GM23338 (cell line): ENCODE data around the gene MAD1L1. TPM values are rescaled to one million over a fixed set of nuclear protein-coding genes. Genes with fewer than 3 reads are reported as not detected.

Experiments
- ATAC-seq: fragments of 200-7000 bp; cut with Tn5 transposase; 3 replicates; pipeline ENCODE4 v1.9.1; 2020
- DNase-seq: peaks from one replicate; pipeline ENCODE4 v3.0.0-alpha.2; 2015; ENCODE audit warnings: low spot score
- H2AFZ ChIP-seq: fragments of 200-600 bp; sonication (generic); 2 replicates; pipeline ENCODE4 v1.8.0; 2016; ENCODE audit warnings: antibody characterized with exemption, mild to moderate bottlenecking, moderate library complexity
- H3F3A ChIP-seq: fragments of 200-600 bp; sonication (generic); replicated peaks from 2 replicates; pipeline ENCODE4 v1.8.0; 2017; ENCODE audit warnings: antibody characterized with exemption, mixed run types, low read depth
- H3K27ac ChIP-seq: fragments of 200-600 bp; sonication (generic); 2 replicates; pipeline ENCODE4 v1.6.1; 2016; ENCODE audit warnings: low read depth
- H3K27me3 ChIP-seq: fragments of 200-600 bp; sonication (generic); 2 replicates; pipeline ENCODE4 v1.8.0; 2016; ENCODE audit warnings: mild to moderate bottlenecking, mixed run types, moderate library complexity; ENCODE audit not compliant: insufficient read depth
- H3K36me3 ChIP-seq: fragments of 200-600 bp; sonication (generic); 2 replicates; pipeline ENCODE4 v1.8.0; 2016; ENCODE audit warnings: mild to moderate bottlenecking; ENCODE audit not compliant: insufficient read depth
- H3K4me1 ChIP-seq: fragments of 200-600 bp; sonication (generic); 2 replicates; pipeline ENCODE4 v1.8.0; 2016; ENCODE audit warnings: mild to moderate bottlenecking, moderate library complexity; ENCODE audit not compliant: insufficient read depth
- H3K4me2 ChIP-seq: fragments of 200-600 bp; sonication (generic); 2 replicates; pipeline ENCODE4 v1.7.1; 2017; ENCODE audit warnings: mixed run types
- H3K4me3 ChIP-seq: fragments of 200-600 bp; sonication (generic); 2 replicates; pipeline ENCODE4 v1.6.1; 2016; ENCODE audit warnings: mixed run types
- H3K79me2 ChIP-seq: fragments of 200-600 bp; sonication (generic); replicated peaks from 2 replicates; pipeline ENCODE4 v1.8.0; 2017; ENCODE audit warnings: mild to moderate bottlenecking; ENCODE audit not compliant: insufficient read depth
- H3K9me2 ChIP-seq: fragments of 200-600 bp; sonication (generic); 2 replicates; pipeline ENCODE4 v1.8.0; 2017; ENCODE audit not compliant: insufficient read depth
- H4K20me1 ChIP-seq: fragments of 200-600 bp; sonication (generic); replicated peaks from 2 replicates; pipeline ENCODE4 v1.8.0; 2017; ENCODE audit warnings: mild to moderate bottlenecking; ENCODE audit not compliant: insufficient read depth
- H3K27ac Mint-ChIP-seq: 2 replicates; pipeline ENCODE4 v1.8.0; 2020; ENCODE audit warnings: inconsistent platforms, mild to moderate bottlenecking, moderate library complexity, mixed read lengths
- H3K27me3 Mint-ChIP-seq: 3 replicates; pipeline ENCODE4 v1.8.0; 2022; ENCODE audit warnings: low read depth, mild to moderate bottlenecking, moderate library complexity, mixed read lengths, inconsistent platforms; ENCODE audit not compliant: insufficient read depth, poor library complexity
- H3K36me3 Mint-ChIP-seq: 3 replicates; pipeline ENCODE4 v1.8.0; 2021; ENCODE audit warnings: low read depth, mild to moderate bottlenecking, inconsistent platforms, moderate library complexity, mixed read lengths
- H3K4me1 Mint-ChIP-seq: 3 replicates; pipeline ENCODE4 v1.8.0; 2020; ENCODE audit warnings: mild to moderate bottlenecking, inconsistent platforms, mixed read lengths
- H3K4me3 Mint-ChIP-seq: 3 replicates; pipeline ENCODE4 v1.8.0; 2021; ENCODE audit warnings: moderate library complexity, mild to moderate bottlenecking, inconsistent platforms, mixed read lengths
- H3K9me3 Mint-ChIP-seq: 3 replicates; pipeline ENCODE4 v1.8.0; 2020; ENCODE audit warnings: moderate library complexity, mild to moderate bottlenecking, inconsistent platforms, mixed read lengths
- CREB1 ChIP-seq: fragments of 250-450 bp; sonication (Bioruptor Pico); IDR thresholded peaks from 2 replicates; pipeline ENCODE4 v1.5.0; 2020; ENCODE audit warnings: low read depth, mild to moderate bottlenecking, moderate library complexity
- ETS1 ChIP-seq: IDR thresholded peaks from 2 replicates; pipeline ENCODE4 v1.6.1; 2016; ENCODE audit warnings: antibody characterized with exemption
- EZH2 ChIP-seq: fragments of 200-600 bp; sonication (generic); IDR thresholded peaks from one replicate; pipeline ENCODE4 v1.8.0; 2017; ENCODE audit warnings: antibody characterized with exemption, mild to moderate bottlenecking, low read depth; ENCODE audit not compliant: unreplicated experiment
- EZH2phosphoT487 ChIP-seq: fragments of 200-600 bp; sonication (generic); IDR thresholded peaks from one replicate; pipeline ENCODE4 v1.8.1; 2018; ENCODE audit warnings: antibody characterized with exemption; ENCODE audit not compliant: unreplicated experiment
- JUNB ChIP-seq: IDR thresholded peaks from one replicate; pipeline ENCODE4 v1.6.1; 2016; ENCODE audit warnings: antibody characterized with exemption; ENCODE audit not compliant: unreplicated experiment
- NANOG ChIP-seq: IDR thresholded peaks from 2 replicates; pipeline ENCODE4 v1.6.1; 2016; ENCODE audit warnings: antibody characterized with exemption, borderline replicate concordance
- POLR2AphosphoS5 ChIP-seq: IDR thresholded peaks from 2 replicates; pipeline ENCODE4 v1.6.1; 2016; ENCODE audit warnings: antibody characterized with exemption, low read depth
- REST ChIP-seq: IDR thresholded peaks from one replicate; pipeline ENCODE4 v1.6.1; 2018; ENCODE audit warnings: antibody characterized with exemption; ENCODE audit not compliant: unreplicated experiment
- STAT1 ChIP-seq: IDR thresholded peaks from one replicate; pipeline ENCODE4 v1.6.1; 2016; ENCODE audit warnings: antibody characterized with exemption; ENCODE audit not compliant: unreplicated experiment
- ZNF114 ChIP-seq: fragments of 250-450 bp; sonication (Bioruptor Pico); IDR thresholded peaks from 2 replicates; pipeline ENCODE4 v1.5.0; 2020; ENCODE audit warnings: mild to moderate bottlenecking, moderate library complexity
- ZNF331 ChIP-seq: fragments of 250-450 bp; sonication (Bioruptor Pico); IDR thresholded peaks from 2 replicates; pipeline ENCODE4 v1.5.0; 2020; ENCODE audit warnings: low read depth, mild to moderate bottlenecking, moderate library complexity
- polyA plus RNA-seq: library from polyadenylated mRNA; unstranded; fragments of >200 nt; fragmentation: Nextera tagmentation; extraction: Ambion mirVana; gene quantifications from 2 replicates; pipeline ENCODE4 v1.2.1, GENCODE V29; 2016
- total RNA-seq: library from RNA; depleted of rRNA; stranded (reverse); fragments of >200 nt; shearing (Covaris generic); gene quantifications from 2 replicates; pipeline ENCODE4 v1.2.3, GENCODE V29; 2014

MAD1L1 gene
- total and polyA plus RNA-seq, 2 experiments from 2014 or later: 40.3 to 59.3 TPM

GRCh38 chr7:1981878-1982230, 250.9 kb downstream of the MAD1L1 start (continued):
- TF ChIP-seq REST (no peak), ETS1 (no peak), EZH2phosphoT487 (no peak), JUNB (no peak)

GRCh38 chr7:1981201-1981877, 251.4 kb downstream of the MAD1L1 start:
- Histone ChIP-seq H3K36me3 (no peaks in the 10 kb centered on the region), H2AFZ (no peak overlapping the region), H3F3A (no peaks in the 10 kb centered on the region), H4K20me1 (no peaks in the 10 kb centered on the region), H3K9me2 (no peaks in the 10 kb centered on the region), H3K27ac (no peak overlapping the region), H3K4me1 (no peaks in the 10 kb centered on the region), H3K79me2 (no peaks in the 10 kb centered on the region), H3K4me3 (no peak overlapping the region), H3K27me3 (no peaks in the 10 kb centered on the region), H3K4me2 (no peak overlapping the region)
- no peak overlapping the region for H3K27ac Mint-ChIP-seq
- no peak overlapping the region for H3K4me3 Mint-ChIP-seq
- peaks cover 30% of the 10 kb centered on the region for H3K36me3 Mint-ChIP-seq
- DNase-seq: no peak
- no peak for ATAC-seq
- no peaks in the 10 kb centered on the region; the same call in 2 of the 3 replicates for H3K4me1 Mint-ChIP-seq
- H3K9me3 Mint-ChIP-seq: peaks cover 20% of the 10 kb centered on the region
- peaks cover 5% of the 10 kb centered on the region for H3K27me3 Mint-ChIP-seq
- no peak for TF ChIP-seq POLR2AphosphoS5
- TF ChIP-seq NANOG: no peak
- TF ChIP-seq ETS1: no peak
- no peak for TF ChIP-seq STAT1
- TF ChIP-seq JUNB: no peak
- TF ChIP-seq EZH2phosphoT487: no peak
- TF ChIP-seq ZNF114 (CRISPR knock-in tag): no peak
- no peak for TF ChIP-seq ZNF331 (CRISPR knock-in tag)
- no peak for TF ChIP-seq EZH2
- no peak for TF ChIP-seq CREB1 (CRISPR knock-in tag)
- no peak for TF ChIP-seq REST
